Measurements from ENCODE around the gene NADSYN1. TPM values are rescaled to one million over a fixed set of nuclear protein-coding genes. Genes with fewer than 3 reads are reported as not detected.

Gene NADSYN1
- total RNA-seq, 1 donor from 2014 or later: 101 TPM

GRCh38 chr11:71438650-71439049 is 14.4 kb upstream of the NADSYN1 start:
- Mint-ChIP-seq H3K27me3 (no peaks in the 10 kb centered on the region), H3K27ac (no peak overlapping the region), H3K36me3 (ENCODE audit: low read depth) (peaks cover 47% of the 10 kb centered on the region), H3K4me3 (no peak overlapping the region), H3K4me1 (no peaks in the 10 kb centered on the region), H3K9me3 (no peaks in the 10 kb centered on the region)
- intact Hi-C loops (cut with micrococcal nuclease): no loop called here
- no peak for DNase-seq

GRCh38 chr11:71440021-71440755 is 12.8 kb upstream of the NADSYN1 start:
- Mint-ChIP-seq H3K27me3 (no peaks in the 10 kb centered on the region), H3K36me3 (ENCODE audit: low read depth) (peaks cover 51% of the 10 kb centered on the region), H3K27ac (no peak overlapping the region), H3K4me3 (no peak overlapping the region), H3K4me1 (peaks cover 4% of the 10 kb centered on the region), H3K9me3 (no peaks in the 10 kb centered on the region)
- no peak for DNase-seq
- intact Hi-C loops (cut with micrococcal nuclease): loop anchor here (10.0 kb wide), 1 partner anchor 345 kb away; no protein-coding TSS in a partner anchor

- Mint-ChIP-seq H3K4me1 (peaks cover 9% of the 10 kb centered on the region), H3K27ac (no peak overlapping the region), H3K36me3 (ENCODE audit: low read depth) (peaks cover 56% of the 10 kb centered on the region), H3K9me3 (peaks cover 5% of the 10 kb centered on the region), H3K27me3 (no peaks in the 10 kb centered on the region), H3K4me3 (no peak overlapping the region)
- DNase-seq: no peak
- intact Hi-C loops (cut with micrococcal nuclease): loop anchor here (10.0 kb wide), 1 partner anchor 344 kb away; no protein-coding TSS in a partner anchor
These were observed 11.8 kb upstream of the NADSYN1 start for GRCh38 chr11:71441251-71441650.

- H3K9me3 Mint-ChIP-seq: peaks cover 6% of the 10 kb centered on the region
- H3K36me3 Mint-ChIP-seq (ENCODE audit: low read depth): peaks cover 65% of the 10 kb centered on the region
- no peak overlapping the region for H3K27ac Mint-ChIP-seq
- intact Hi-C loops (cut with micrococcal nuclease): loop anchor here (10.0 kb wide), 1 partner anchor 343 kb away; no protein-coding TSS in a partner anchor
- H3K4me1 Mint-ChIP-seq: peaks cover 14% of the 10 kb centered on the region
- no peaks in the 10 kb centered on the region for H3K27me3 Mint-ChIP-seq
- no peak for DNase-seq
- H3K4me3 Mint-ChIP-seq: no peak overlapping the region
These were observed 10.9 kb upstream of the NADSYN1 start for GRCh38 chr11:71442123-71442522.

GRCh38 chr11:71442880-71443279 is 10.1 kb upstream of the NADSYN1 start:
- Mint-ChIP-seq H3K36me3 (ENCODE audit: low read depth) (peaks cover 69% of the 10 kb centered on the region), H3K27ac (no peak overlapping the region)
- intact Hi-C loops (cut with micrococcal nuclease): loop anchor here (10.0 kb wide), 1 partner anchor 342 kb away; no protein-coding TSS in a partner anchor

GRCh38 chr11:71443736-71444445 is 9.1 kb upstream of the NADSYN1 start:
- intact Hi-C loops (cut with micrococcal nuclease): loop anchor here (10.0 kb wide), 1 partner anchor 341 kb away; no protein-coding TSS in a partner anchor
- no peaks in the 10 kb centered on the region for H3K27me3 Mint-ChIP-seq
- H3K36me3 Mint-ChIP-seq (ENCODE audit: low read depth): peaks cover 67% of the 10 kb centered on the region
- H3K9me3 Mint-ChIP-seq: peaks cover 6% of the 10 kb centered on the region
- H3K4me1 Mint-ChIP-seq: peaks cover 20% of the 10 kb centered on the region
- H3K4me3 Mint-ChIP-seq: no peak overlapping the region
- H3K27ac Mint-ChIP-seq: no peak overlapping the region
- no peak for DNase-seq

More at GRCh38 chr11:71442880-71443279, 10.1 kb upstream of the NADSYN1 start:
- Mint-ChIP-seq H3K27me3 (no peaks in the 10 kb centered on the region), H3K4me3 (no peak overlapping the region), H3K9me3 (peaks cover 6% of the 10 kb centered on the region), H3K4me1 (peaks cover 20% of the 10 kb centered on the region)
- DNase-seq: no peak

GRCh38 chr11:71444811-71445210 is 8.2 kb upstream of the NADSYN1 start:
- H3K9me3 Mint-ChIP-seq: peaks cover 6% of the 10 kb centered on the region
- H3K27me3 Mint-ChIP-seq: no peaks in the 10 kb centered on the region
- no peak for DNase-seq
- intact Hi-C loops (cut with micrococcal nuclease): loop anchor here (10.0 kb wide), 1 partner anchor 340 kb away; no protein-coding TSS in a partner anchor
- peaks cover 27% of the 10 kb centered on the region for H3K4me1 Mint-ChIP-seq
- peaks cover 64% of the 10 kb centered on the region for H3K36me3 Mint-ChIP-seq (ENCODE audit: low read depth)
- no peak overlapping the region for H3K4me3 Mint-ChIP-seq
- no peak overlapping the region for H3K27ac Mint-ChIP-seq

GRCh38 chr11:71446150-71446549 is 6.9 kb upstream of the NADSYN1 start:
- peaks cover 56% of the 10 kb centered on the region for H3K36me3 Mint-ChIP-seq (ENCODE audit: low read depth)
- DNase-seq: no peak
- intact Hi-C loops (cut with micrococcal nuclease): loop anchor here (10.0 kb wide), 1 partner anchor 339 kb away; no protein-coding TSS in a partner anchor
- peak overlapping the region; percentile 37 for H3K4me3 Mint-ChIP-seq
- no peak overlapping the region for H3K27ac Mint-ChIP-seq
- no peaks in the 10 kb centered on the region for H3K27me3 Mint-ChIP-seq
- H3K9me3 Mint-ChIP-seq: peaks cover 6% of the 10 kb centered on the region
- peaks cover 35% of the 10 kb centered on the region for H3K4me1 Mint-ChIP-seq

GRCh38 chr11:71446942-71447688 is 5.9 kb upstream of the NADSYN1 start:
- Mint-ChIP-seq H3K4me3 (peak overlapping the region; percentile 93), H3K9me3 (peaks cover 6% of the 10 kb centered on the region), H3K4me1 (peaks cover 45% of the 10 kb centered on the region), H3K27me3 (no peaks in the 10 kb centered on the region), H3K27ac (peak overlapping the region; percentile 85), H3K36me3 (ENCODE audit: low read depth) (peaks cover 55% of the 10 kb centered on the region)
- intact Hi-C loops (cut with micrococcal nuclease): loop anchor here (10.0 kb wide), 1 partner anchor 338 kb away; no protein-coding TSS in a partner anchor
- peak; percentile 59 for DNase-seq

- peak overlapping the region; percentile 93 for H3K4me3 Mint-ChIP-seq
- H3K36me3 Mint-ChIP-seq (ENCODE audit: low read depth): peaks cover 54% of the 10 kb centered on the region
- H3K27ac Mint-ChIP-seq: peak overlapping the region; percentile 89
- intact Hi-C loops (cut with micrococcal nuclease): loop anchor here (10.0 kb wide), 1 partner anchor 337 kb away; no protein-coding TSS in a partner anchor
- peaks cover 49% of the 10 kb centered on the region for H3K4me1 Mint-ChIP-seq
- DNase-seq: peak; percentile 84
- no peaks in the 10 kb centered on the region for H3K27me3 Mint-ChIP-seq
- peaks cover 6% of the 10 kb centered on the region for H3K9me3 Mint-ChIP-seq
These were observed 5.2 kb upstream of the NADSYN1 start for GRCh38 chr11:71447791-71448256.

GRCh38 chr11:71448257-71449171 is 4.5 kb upstream of the NADSYN1 start, which contains the start of gene DHCR7:
TSS of gene DHCR7 (minus strand) at chr11:71448393. CDS start at chr11:71444952, 3,441 bp downstream.
- H3K9me3 Mint-ChIP-seq: peaks cover 6% of the 10 kb centered on the region
- intact Hi-C loops (cut with micrococcal nuclease): loop anchor here (10.0 kb wide), 1 partner anchor 336 kb away; no protein-coding TSS in a partner anchor
- H3K27ac Mint-ChIP-seq: peak within 1 kb of the TSS; percentile 89
- DNase-seq: peak; percentile 99
- H3K27me3 Mint-ChIP-seq: no peaks in the 10 kb centered on the region
- H3K4me1 Mint-ChIP-seq: peaks cover 50% of the 10 kb centered on the region
- peaks cover 49% of the 10 kb centered on the region for H3K36me3 Mint-ChIP-seq (ENCODE audit: low read depth)
- peak within 1 kb of the TSS; percentile 93 for H3K4me3 Mint-ChIP-seq

- Mint-ChIP-seq H3K9me3 (peaks cover 6% of the 10 kb centered on the region), H3K27me3 (no peaks in the 10 kb centered on the region), H3K27ac (peak overlapping the region; percentile 89), H3K4me1 (peaks cover 56% of the 10 kb centered on the region), H3K4me3 (peak overlapping the region; percentile 93), H3K36me3 (ENCODE audit: low read depth) (peaks cover 46% of the 10 kb centered on the region)
- intact Hi-C loops (cut with micrococcal nuclease): loop anchor here (10.0 kb wide), 1 partner anchor 335 kb away; no protein-coding TSS in a partner anchor
- no peak for DNase-seq
These were observed 3.4 kb upstream of the NADSYN1 start for GRCh38 chr11:71449596-71449995.

Data from activated CD4-positive, alpha-beta T cell treated with anti-CD3 and anti-CD28 coated beads, Interleukin-2, amount 10 ng/mL, durations not matched to agents 24 days and 14 days (primary cell).